Upper lobe of left lung (tissue), 6 donors: Measurements from ENCODE around the gene ADAMTS17. TPM values are rescaled to one million over a fixed set of nuclear protein-coding genes. Genes with fewer than 3 reads are reported as not detected.

Experiments
- ATAC-seq, 2 donors: fragments of 200-7000 bp; cut with Tn5 transposase; one replicate each; pipeline ENCODE4 v1.9.1; 2022; ENCODE audit warnings: mild to moderate bottlenecking in 2 of 2, moderate library complexity in 2 of 2; ENCODE audit not compliant: low FRiP score in 2 of 2
- DNase-seq, 2 donors: peaks; one replicate each; pipeline ENCODE4 v3.0.0-alpha.2; 2019 to 2020
- H3K27ac ChIP-seq, 4 donors: fragments of 200-600 bp; sonication (generic); one replicate each; pipeline ENCODE4 v1.5.1; 2016 to 2019
- H3K27me3 ChIP-seq, 4 donors: fragments of 200-600 bp; sonication (generic); one replicate each; pipeline ENCODE4 v1.5.1; 2017 to 2019
- H3K36me3 ChIP-seq, 4 donors: fragments of 200-600 bp; sonication (generic); one replicate each; pipeline ENCODE4 v1.5.1; 2016 to 2019
- H3K4me1 ChIP-seq, 4 donors: fragments of 200-600 bp; sonication (generic); one replicate each; pipeline ENCODE4 v1.5.1; 2018 to 2019
- H3K4me3 ChIP-seq, 4 donors: fragments of 200-600 bp; sonication (generic); one replicate each; pipeline ENCODE4 v1.5.1; 2017 to 2019; ENCODE audit warnings: mild to moderate bottlenecking in 2 of 4, moderate library complexity in 1 of 4
- H3K9me3 ChIP-seq, 4 donors: fragments of 200-600 bp; sonication (generic); one replicate each; pipeline ENCODE4 v1.5.1; 2018 to 2019
- CTCF ChIP-seq, 6 experiments: fragments of 450-650 bp in 4 of 6; fragments of 200-600 bp in 2 of 6; sonication (generic) in 2 of 6; IDR thresholded peaks; one replicate each; pipeline ENCODE4 v1.5.1; 2016 to 2019; ENCODE audit warnings: antibody characterized with exemption in 6 of 6
- EP300 ChIP-seq, 4 donors: sonication (generic); formaldehyde crosslinking; IDR thresholded peaks; one replicate each; pipeline ENCODE4 v1.5.1; 2017; ENCODE audit warnings: antibody characterized with exemption in 4 of 4, control low read depth in 2 of 4
- POLR2A ChIP-seq, 4 donors: fragments of 450-650 bp; IDR thresholded peaks; one replicate each; pipeline ENCODE4 v1.5.1; 2016 to 2017; ENCODE audit warnings: antibody characterized with exemption in 4 of 4, mild to moderate bottlenecking in 2 of 4
- POLR2AphosphoS5 ChIP-seq, 2 donors: sonication (generic); formaldehyde crosslinking; IDR thresholded peaks; one replicate each; pipeline ENCODE4 v1.5.1; 2017; ENCODE audit warnings: antibody characterized with exemption in 2 of 2
- WGBS, 2 donors: methylation state at CpG; one replicate each; pipeline ENCODE4 v1.1.5; 2017 to 2018; 5-methylcytosine and 5-hydroxymethylcytosine counted together
- total RNA-seq, 6 donors: library from RNA; depleted of rRNA in 4 of 6; stranded (reverse); fragments of >200 nt in 4 of 6; gene quantifications; one replicate each; pipeline versions ENCODE4 v1.1.0 to v1.2.1, GENCODE V29; 2016 to 2021
- donor health status: DM: no; HTN: no; CAD: no; lungs with moderate emphysema.
- donor health status: DM: no; HTN: yes; CAD: no; lungs with severe emphysema.

Gene ADAMTS17
- total RNA-seq, 6 donors from 2014 or later = 3.2 to 11.5 (median 5.7) TPM

GRCh38 chr15:99987701-99988100, 354.1 kb downstream of the ADAMTS17 start:
- H3K27ac ChIP-seq = no peak overlapping the region
- H3K36me3 ChIP-seq = no peaks in the 10 kb centered on the region
- H3K27me3 ChIP-seq = no peaks in the 10 kb centered on the region
- ATAC-seq (no peak), DNase-seq (no peak)
- no peaks in the 10 kb centered on the region for H3K9me3 ChIP-seq
- TF ChIP-seq POLR2AphosphoS5 (IDR thresholded peaks at IDR 0.05) (no peak), POLR2A (IDR thresholded peaks at IDR 0.05) (no peak), EP300 (IDR thresholded peaks at IDR 0.05) (no peak), CTCF (IDR thresholded peaks at IDR 0.05) (no peak)
- H3K4me1 ChIP-seq = peaks cover 0 to 10% (median 8%) of the 10 kb centered on the region in 4 donors
- no peak overlapping the region for H3K4me3 ChIP-seq
- WGBS, 2 donors = 86 to 90% methylated on average over 1 to 3 of the region's 3 CpGs

- H3K27me3 ChIP-seq = no peaks in the 10 kb centered on the region
- DNase-seq = no peak
- no peak for ATAC-seq
- 85 to 94% methylated on average over 2 to 5 of the region's 5 CpGs for WGBS, 2 donors
- no peaks in the 10 kb centered on the region for H3K36me3 ChIP-seq
- H3K4me3 ChIP-seq = no peak overlapping the region
- no peak overlapping the region for H3K27ac ChIP-seq
- H3K9me3 ChIP-seq = no peaks in the 10 kb centered on the region
- H3K4me1 ChIP-seq = peaks cover 0 to 10% (median 8%) of the 10 kb centered on the region in 4 donors
- TF ChIP-seq POLR2A (IDR thresholded peaks at IDR 0.05) (no peak), POLR2AphosphoS5 (IDR thresholded peaks at IDR 0.05) (no peak), CTCF (IDR thresholded peaks at IDR 0.05) (no peak), EP300 (IDR thresholded peaks at IDR 0.05) (no peak)
Observed at GRCh38 chr15:99987119-99987506, 354.7 kb downstream of the ADAMTS17 start.

- no peak overlapping the region for H3K27ac ChIP-seq
- ATAC-seq (no peak), DNase-seq (no peak)
- 58 to 65% methylated on average over 8 to 9 of the region's 9 CpGs for WGBS, 2 donors
- no peaks in the 10 kb centered on the region for H3K27me3 ChIP-seq
- no peaks in the 10 kb centered on the region for H3K9me3 ChIP-seq
- TF ChIP-seq POLR2AphosphoS5 (IDR thresholded peaks at IDR 0.05) (no peak), POLR2A (IDR thresholded peaks at IDR 0.05) (no peak), CTCF (IDR thresholded peaks at IDR 0.05) (no peak), EP300 (IDR thresholded peaks at IDR 0.05) (no peak)
- H3K4me3 ChIP-seq = no peak overlapping the region
- peaks cover 0 to 10% (median 8%) of the 10 kb centered on the region in 4 donors for H3K4me1 ChIP-seq
- H3K36me3 ChIP-seq = no peaks in the 10 kb centered on the region
Observed at GRCh38 chr15:99986297-99987118, 355.3 kb downstream of the ADAMTS17 start.

- TF ChIP-seq POLR2A (IDR thresholded peaks at IDR 0.05) = no peak
- no peak for TF ChIP-seq CTCF (IDR thresholded peaks at IDR 0.05)
- no peak for TF ChIP-seq EP300 (IDR thresholded peaks at IDR 0.05)
- TF ChIP-seq POLR2AphosphoS5 (IDR thresholded peaks at IDR 0.05) = no peak
- Histone ChIP-seq H3K4me3 (no peak overlapping the region), H3K27ac (no peak overlapping the region), H3K27me3 (no peaks in the 10 kb centered on the region), H3K36me3 (no peaks in the 10 kb centered on the region), H3K4me1 (peaks cover 0 to 10% (median 8%) of the 10 kb centered on the region in 4 donors), H3K9me3 (no peaks in the 10 kb centered on the region)
- 84 to 94% methylated on average over 4 of the region's 4 CpGs for WGBS, 2 donors
- ATAC-seq (no peak), DNase-seq (no peak)
Observed at GRCh38 chr15:99985878-99986277, 355.9 kb downstream of the ADAMTS17 start.
